ENCODE results near the gene RXRA.

The RXRA gene

DNA sequence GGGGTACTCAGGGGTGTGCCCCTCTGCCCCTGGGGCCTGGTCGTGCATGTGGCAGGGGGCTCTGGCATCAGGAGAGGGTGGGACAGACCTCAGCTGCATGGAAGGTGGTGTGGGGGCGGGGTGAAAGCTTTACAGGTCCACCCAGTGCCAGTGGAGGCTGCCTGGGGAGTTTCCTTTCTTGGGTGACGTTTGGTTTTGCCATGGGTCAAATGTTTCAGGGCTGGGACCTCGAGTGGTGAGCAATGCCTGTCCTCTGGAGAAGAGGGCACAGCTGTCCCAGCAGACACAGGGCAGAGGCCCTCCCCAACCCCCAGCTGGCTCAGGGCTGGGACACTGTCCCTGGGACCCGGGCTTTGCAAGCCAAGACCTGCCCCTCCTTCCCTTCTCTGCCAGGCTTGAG, 3.6 kb downstream of the RXRA start:
- no peak for TF ChIP-seq POLR2A (IDR thresholded peaks at IDR 0.05; ENCODE audit: low read depth, low read length)
- FAIRE-seq: no peak
- no peak for DNase-seq (ENCODE audit: insufficient read length, low spot score)

- no peak for DNase-seq (ENCODE audit: insufficient read length, low spot score)
- FAIRE-seq: no peak
- no peak for TF ChIP-seq POLR2A (IDR thresholded peaks at IDR 0.05; ENCODE audit: low read depth, low read length)
Observed at GRCh38 chr9:134330590-134330989, 4.3 kb downstream of the RXRA start.

GRCh38 chr9:134331186-134332025, 5.2 kb downstream of the RXRA start:
- DNase-seq (ENCODE audit: insufficient read length, low spot score) (no peak), FAIRE-seq (no peak)
- no peak for TF ChIP-seq POLR2A (IDR thresholded peaks at IDR 0.05; ENCODE audit: low read depth, low read length)

DNA sequence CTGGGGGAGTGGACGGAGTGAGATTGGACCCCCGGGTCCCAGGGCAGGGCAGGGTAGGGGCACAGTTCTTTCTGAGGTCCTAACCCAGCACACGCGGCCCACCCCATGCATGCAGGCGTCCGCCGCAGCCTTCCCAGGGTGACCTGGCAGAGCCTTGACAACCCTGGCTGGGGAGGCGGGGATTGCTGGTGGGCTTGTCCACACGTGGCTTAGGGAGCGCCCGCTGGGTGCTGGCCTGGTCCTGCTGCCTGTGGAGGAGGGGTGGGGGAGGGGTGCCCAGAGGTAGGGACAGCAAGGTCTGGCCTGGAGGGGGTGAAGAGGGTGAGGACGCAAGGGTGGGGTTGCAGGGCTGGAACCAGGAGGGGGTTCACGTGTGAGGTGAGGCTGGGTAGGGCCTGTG, 6.0 kb downstream of the RXRA start:
- FAIRE-seq (no peak), DNase-seq (ENCODE audit: insufficient read length, low spot score) (no peak)
- TF ChIP-seq POLR2A (IDR thresholded peaks at IDR 0.05; ENCODE audit: low read depth, low read length): no peak

DNA sequence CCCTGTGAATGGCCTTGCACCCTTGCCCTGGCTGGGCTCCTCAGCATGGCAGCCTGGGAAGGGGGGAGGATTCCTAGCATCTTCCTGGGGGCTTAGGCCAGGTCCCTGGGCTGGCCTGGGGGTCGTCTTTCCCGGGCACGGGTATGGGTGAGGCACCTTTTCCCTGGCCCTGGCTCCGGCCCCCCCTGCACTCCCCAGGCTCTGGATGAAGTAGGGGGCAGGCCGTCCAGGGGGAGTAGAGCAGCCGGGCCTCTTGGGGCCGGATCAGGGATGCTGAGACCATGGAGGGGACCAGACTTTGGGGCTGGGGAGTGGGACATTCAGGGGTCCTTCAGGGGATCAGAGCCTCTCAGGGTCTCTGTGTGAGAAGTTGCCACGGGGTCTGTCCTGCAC, 6.6 kb downstream of the RXRA start:
- TF ChIP-seq POLR2A (IDR thresholded peaks at IDR 0.05; ENCODE audit: low read depth, low read length): no peak
- FAIRE-seq (no peak), DNase-seq (ENCODE audit: insufficient read length, low spot score) (no peak)

GRCh38 chr9:134333234-134333873, 7.1 kb downstream of the RXRA start:
- TF ChIP-seq POLR2A (IDR thresholded peaks at IDR 0.05; ENCODE audit: low read depth, low read length): no peak
- DNase-seq (ENCODE audit: insufficient read length, low spot score) (no peak), FAIRE-seq (no peak)

GRCh38 chr9:134333874-134334581, 7.8 kb downstream of the RXRA start:
- FAIRE-seq (no peak), DNase-seq (ENCODE audit: insufficient read length, low spot score) (no peak)
- no peak for TF ChIP-seq POLR2A (IDR thresholded peaks at IDR 0.05; ENCODE audit: low read depth, low read length)

GRCh38 chr9:134335061-134335460, 8.8 kb downstream of the RXRA start:
- TF ChIP-seq POLR2A (IDR thresholded peaks at IDR 0.05; ENCODE audit: low read depth, low read length): no peak
- FAIRE-seq (peak; percentile 58), DNase-seq (ENCODE audit: insufficient read length, low spot score) (peak; percentile 93)

- no peak for DNase-seq (ENCODE audit: insufficient read length, low spot score)
- FAIRE-seq: no peak
- no peak for TF ChIP-seq POLR2A (IDR thresholded peaks at IDR 0.05; ENCODE audit: low read depth, low read length)
Observed at GRCh38 chr9:134335486-134336220, 9.4 kb downstream of the RXRA start.

- no peak for TF ChIP-seq POLR2A (IDR thresholded peaks at IDR 0.05; ENCODE audit: low read depth, low read length)
- DNase-seq (ENCODE audit: insufficient read length, low spot score): no peak
- FAIRE-seq: no peak
Observed at GRCh38 chr9:134336228-134336627, 10.0 kb downstream of the RXRA start.

DNA sequence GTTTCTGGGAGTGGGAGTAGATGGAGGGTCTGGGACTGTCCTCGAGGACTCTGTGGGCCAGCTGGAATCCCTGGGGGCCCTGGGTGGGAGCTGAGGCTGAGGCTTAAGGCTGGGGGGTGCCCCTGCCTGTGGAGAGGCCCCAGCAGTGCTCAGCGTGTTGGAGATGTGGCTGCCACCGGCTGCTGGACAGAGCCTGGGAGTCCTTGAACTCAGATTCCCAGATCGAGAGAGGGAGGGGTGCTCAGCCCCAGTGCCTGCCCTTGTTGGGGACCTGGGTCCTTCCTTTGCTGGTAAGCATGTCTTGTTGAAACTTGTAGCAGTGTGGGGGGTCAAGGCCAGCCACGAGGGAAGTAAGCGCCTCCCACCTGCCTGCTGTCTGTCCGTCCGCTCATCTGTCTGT, 10.7 kb downstream of the RXRA start:
- TF ChIP-seq POLR2A (IDR thresholded peaks at IDR 0.05; ENCODE audit: low read depth, low read length): no peak
- no peak for FAIRE-seq

DNA sequence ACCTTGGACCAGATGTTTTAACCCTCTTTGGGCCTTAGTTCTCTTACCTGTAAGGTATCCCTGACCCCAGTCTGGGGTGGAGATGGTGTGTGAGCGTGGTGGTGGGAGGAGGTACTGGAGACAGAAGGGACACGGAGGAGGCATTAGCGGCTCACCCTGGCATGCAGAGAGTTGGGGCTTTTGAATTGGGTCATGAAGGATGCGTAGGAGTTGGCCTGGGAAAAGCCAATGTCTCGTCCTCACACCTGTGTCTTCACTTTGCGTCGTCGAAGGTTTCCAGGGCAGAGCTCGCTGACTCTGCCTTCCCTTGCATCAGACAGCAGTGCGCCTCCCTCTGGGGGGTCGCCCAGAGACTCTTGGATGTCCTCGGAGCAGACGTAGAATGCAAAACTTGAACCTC, 11.2 kb downstream of the RXRA start:
- FAIRE-seq (no peak), DNase-seq (ENCODE audit: insufficient read length, low spot score) (no peak)
- no peak for TF ChIP-seq POLR2A (IDR thresholded peaks at IDR 0.05; ENCODE audit: low read depth, low read length)

More for the DNA sequence above, 10.7 kb downstream of the RXRA start:
- no peak for DNase-seq (ENCODE audit: insufficient read length, low spot score)

DNA sequence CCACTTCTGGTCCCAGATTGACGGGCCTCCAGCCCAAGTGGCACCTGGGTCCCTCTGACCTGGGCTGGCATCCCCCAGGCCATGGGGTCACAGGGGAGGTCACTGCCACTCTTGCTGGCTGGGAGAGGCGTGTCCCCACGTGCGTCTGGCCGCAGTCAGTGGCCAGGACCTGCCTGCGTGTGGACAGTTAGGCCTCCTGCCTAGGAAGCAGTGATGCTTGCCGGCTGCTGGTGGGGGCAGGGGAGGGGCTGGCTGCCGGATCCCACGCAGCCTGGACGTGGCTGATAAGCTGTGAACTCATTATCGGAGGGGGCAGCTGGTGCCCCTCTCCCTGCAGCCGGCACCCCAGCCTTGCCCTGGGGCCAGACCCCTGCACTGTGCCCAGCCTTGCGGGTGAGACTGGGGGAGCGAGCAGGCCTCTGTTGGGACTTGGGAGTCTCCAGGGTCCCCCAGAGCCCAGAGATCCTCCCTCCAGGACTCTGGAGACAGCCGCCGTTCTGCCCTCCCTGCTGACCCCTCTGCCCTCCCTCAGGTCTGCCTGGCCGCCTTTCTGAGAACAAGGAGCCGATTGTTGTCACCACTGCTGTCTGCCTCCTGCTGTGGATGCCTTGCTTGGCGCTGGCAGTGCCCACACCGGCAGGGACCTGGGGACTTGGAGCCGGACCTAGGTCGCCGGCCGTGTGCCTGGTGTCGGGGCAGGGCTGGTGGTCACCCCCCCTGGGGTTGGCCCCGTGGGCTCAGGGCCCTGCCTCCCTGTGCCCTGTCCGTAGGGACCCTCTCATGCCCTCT, 12.3 kb downstream of the RXRA start:
- TF ChIP-seq POLR2A (IDR thresholded peaks at IDR 0.05; ENCODE audit: low read depth, low read length): no peak
- DNase-seq (ENCODE audit: insufficient read length, low spot score) (no peak), FAIRE-seq (no peak)

Measured in H54 (cell line).